DMS53 treated with DMSO at 0.1 percent for 48 hours (cell line): ENCODE measurements around the gene MGAM2.

ENCODE experiments used
- DNase-seq: peaks from one replicate; lab custom pipeline; 2025; ENCODE audit not compliant: unreplicated experiment; lab: John Stamatoyannopoulos, UW

The MGAM2 gene

GRCh38 chr7:142263598-142264380 lies 152.3 kb downstream of the MGAM2 start:
- DNase-seq: no peak
